ENCODE measurements around the gene CHCHD10. TPM values are rescaled to one million over a fixed set of nuclear protein-coding genes. Genes with fewer than 3 reads are reported as not detected.

CHCHD10 gene
- total and polyA plus RNA-seq, 2 of the 8 experiments (the other 6 are each of a cell fraction or from before 2014, with no cell fraction given): 58.3 to 94.5 TPM

GRCh38 chr22:23790819-23791737 lies 23.3 kb upstream of the CHCHD10 start (continued):
- TF ChIP-seq SP2 (IDR thresholded peaks at IDR 0.05; ENCODE audit: low read length) (no peak), JUND (IDR thresholded peaks at IDR 0.05; ENCODE audit: low read length) (no peak)
